NCI-H146 (cell line): Measurements from ENCODE around the gene JADE3.
"Not testable (repeated sequence)": the region's sequence is repeated elsewhere in the genome, so short reads cannot be mapped to it uniquely, and the experiment has no call there.

Experiments used
- DNase-seq: peaks from one replicate; lab custom pipeline; 2025; lab: John Stamatoyannopoulos, UW

JADE3 gene

GRCh38 chrX:46935295-46935694, 23.1 kb downstream of the JADE3 start:
- no peak for DNase-seq

DNA sequence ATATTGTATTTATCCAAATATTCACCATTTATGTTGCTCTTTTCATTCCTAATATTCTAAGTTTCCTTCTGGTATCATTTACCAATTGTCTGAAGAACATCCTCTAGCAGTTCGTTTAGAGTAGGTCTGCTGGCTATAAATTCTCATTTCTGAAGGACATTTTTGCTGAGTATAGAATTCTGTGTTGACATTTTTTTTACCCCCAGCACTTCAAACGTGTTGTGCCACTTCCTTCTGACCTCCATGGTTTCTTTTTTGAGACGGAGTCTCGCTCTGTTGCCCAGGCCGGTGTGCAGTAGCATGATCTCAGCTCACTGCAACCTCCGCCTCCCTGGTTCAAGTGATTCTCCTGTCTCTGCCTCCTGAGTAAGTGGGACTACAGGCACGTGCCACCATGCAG, 26.4 kb downstream of the JADE3 start:
- no peak for DNase-seq

- no peak for DNase-seq
Observed at GRCh38 chrX:46941341-46941740, 29.1 kb downstream of the JADE3 start.

GRCh38 chrX:46953137-46953527, 40.9 kb downstream of the JADE3 start:
- no peak for DNase-seq

GRCh38 chrX:46953597-46953996, 41.4 kb downstream of the JADE3 start:
- DNase-seq = no peak

GRCh38 chrX:46954716-46955115, 42.5 kb downstream of the JADE3 start:
- no peak for DNase-seq

DNA sequence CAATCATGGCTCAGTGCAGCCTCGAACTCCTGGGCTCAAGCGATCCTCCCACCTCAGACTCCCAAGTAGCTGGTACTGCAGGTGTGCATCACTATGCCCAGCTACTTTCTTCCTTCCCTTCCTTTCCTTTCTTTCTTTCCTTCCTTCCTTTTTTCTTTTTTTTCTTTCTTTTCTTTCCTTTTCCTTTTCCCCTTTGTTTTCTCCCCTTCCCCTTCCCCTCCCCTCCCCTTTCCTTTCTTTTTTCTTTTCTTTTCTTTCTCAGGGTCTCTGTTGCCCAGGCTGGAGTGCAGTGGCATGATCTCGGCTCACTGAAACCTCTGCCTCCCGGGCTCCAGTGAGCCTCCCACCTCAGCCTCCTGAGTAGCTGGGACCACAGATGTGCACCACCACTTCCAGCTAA, 44.4 kb downstream of the JADE3 start:
- DNase-seq = not testable (repeated sequence)

GRCh38 chrX:46957297-46957696, 45.1 kb downstream of the JADE3 start:
- DNase-seq = no peak

DNA sequence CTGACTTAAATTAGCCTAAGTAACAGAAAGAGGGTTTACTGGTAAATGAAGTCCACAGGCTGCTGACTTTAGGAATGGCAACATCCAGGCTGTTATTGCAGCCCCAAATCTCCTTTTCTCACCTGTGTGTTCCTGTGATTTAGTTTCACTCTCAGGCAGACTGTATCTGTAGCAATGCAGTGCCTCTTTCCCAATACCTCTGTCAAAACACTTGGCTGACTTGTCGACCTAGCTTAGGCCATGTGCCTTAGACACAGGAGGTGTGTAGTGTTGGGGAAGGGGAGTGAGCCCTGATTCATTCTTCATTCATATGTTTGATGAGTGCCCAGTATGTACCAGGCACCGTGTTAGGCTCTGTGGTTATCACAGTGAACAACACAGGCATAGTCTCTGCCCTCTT, 46.9 kb downstream of the JADE3 start:
- no peak for DNase-seq

DNA sequence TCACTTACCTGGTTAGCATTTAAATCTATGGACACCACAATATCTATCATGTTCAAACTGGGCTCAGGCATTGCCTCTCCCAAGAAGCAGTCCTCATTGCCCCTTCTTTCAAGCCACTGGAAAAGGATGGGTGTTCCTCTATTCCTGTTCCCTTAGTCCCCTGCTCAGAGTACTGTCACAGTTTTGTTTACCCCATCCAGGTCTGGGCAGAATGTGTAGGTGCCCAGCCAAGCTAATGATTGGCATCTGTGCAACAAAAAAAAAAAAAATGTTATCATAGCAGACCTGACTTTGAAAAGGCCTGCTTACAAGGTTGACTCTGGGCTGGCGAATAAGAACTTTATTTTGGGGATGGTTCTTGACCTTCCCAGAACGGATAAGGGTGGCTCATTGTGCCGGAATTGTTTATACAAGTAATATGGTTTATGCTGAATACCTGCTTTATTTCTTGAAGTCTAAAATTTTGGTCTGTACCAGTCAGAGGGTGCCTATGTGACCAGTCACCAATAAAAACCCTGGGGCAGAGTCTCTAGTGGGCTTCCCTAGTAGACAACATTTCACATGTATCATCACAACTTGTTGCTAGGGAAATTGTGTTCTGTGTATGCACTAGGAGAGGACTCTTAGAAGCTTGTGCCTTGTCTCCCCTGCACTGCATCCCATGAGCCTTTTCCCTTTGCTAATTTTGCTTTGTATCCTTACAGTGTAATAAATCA, 47.9 kb downstream of the JADE3 start:
- no peak for DNase-seq

DNA sequence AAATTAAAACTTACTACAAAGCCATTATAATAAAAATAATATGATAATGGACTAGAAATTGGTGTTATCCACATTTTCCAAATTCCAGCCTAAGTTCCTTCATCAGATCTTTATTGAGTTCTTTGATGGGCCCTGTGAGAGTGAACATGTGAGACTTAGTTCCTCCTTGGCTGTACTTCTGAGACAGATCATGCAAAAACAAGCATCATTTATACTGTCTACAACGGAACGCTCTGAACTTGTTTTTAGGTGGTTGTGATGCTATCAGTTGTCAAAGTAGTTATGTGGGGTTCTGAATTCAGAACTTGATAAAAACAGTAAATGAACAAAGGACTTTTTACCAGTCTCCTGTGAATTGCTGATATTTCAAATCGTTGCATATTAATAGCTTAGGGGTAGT, 48.9 kb downstream of the JADE3 start:
- no peak for DNase-seq

DNA sequence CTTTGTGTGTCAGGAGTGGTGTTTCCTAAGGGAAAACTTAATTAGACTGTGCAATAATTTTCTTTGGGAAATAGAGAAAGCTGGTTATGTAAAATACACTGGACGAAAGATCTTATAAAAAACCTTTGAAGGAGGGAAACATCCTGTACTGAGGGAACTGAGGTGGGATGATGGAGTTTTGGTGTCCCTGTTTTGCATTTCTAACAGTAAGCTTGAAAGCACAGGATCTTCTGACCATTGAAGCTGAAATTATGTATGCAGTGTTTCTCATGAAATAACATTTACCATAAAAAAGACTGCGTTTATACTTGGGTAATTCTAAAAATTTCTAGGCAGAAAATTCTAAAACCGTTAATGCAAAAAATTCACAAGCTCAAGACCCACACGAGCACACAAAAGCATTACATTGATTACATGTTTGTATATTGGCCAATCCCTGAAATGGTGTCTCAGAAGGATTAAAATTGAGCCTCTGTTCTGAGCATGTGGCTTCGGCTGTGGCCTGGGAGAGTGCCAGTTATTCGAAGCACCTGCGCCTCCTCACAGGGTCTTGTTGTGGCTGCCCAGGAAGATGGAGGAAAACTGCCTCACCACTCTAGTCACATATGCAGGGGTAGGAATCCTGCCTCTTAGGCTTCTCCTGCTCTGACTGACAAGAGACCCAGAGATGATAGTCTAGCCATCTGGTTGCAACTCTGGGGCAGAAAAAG, 49.5 kb downstream of the JADE3 start:
- DNase-seq = no peak

- DNase-seq = no peak
Observed at GRCh38 chrX:46965125-46965758, 53.0 kb downstream of the JADE3 start.

- no peak for DNase-seq
Observed at GRCh38 chrX:46967547-46967946, 55.3 kb downstream of the JADE3 start.

- DNase-seq = not testable (repeated sequence)
Observed at GRCh38 chrX:46977046-46977445, 64.8 kb downstream of the JADE3 start.

DNA sequence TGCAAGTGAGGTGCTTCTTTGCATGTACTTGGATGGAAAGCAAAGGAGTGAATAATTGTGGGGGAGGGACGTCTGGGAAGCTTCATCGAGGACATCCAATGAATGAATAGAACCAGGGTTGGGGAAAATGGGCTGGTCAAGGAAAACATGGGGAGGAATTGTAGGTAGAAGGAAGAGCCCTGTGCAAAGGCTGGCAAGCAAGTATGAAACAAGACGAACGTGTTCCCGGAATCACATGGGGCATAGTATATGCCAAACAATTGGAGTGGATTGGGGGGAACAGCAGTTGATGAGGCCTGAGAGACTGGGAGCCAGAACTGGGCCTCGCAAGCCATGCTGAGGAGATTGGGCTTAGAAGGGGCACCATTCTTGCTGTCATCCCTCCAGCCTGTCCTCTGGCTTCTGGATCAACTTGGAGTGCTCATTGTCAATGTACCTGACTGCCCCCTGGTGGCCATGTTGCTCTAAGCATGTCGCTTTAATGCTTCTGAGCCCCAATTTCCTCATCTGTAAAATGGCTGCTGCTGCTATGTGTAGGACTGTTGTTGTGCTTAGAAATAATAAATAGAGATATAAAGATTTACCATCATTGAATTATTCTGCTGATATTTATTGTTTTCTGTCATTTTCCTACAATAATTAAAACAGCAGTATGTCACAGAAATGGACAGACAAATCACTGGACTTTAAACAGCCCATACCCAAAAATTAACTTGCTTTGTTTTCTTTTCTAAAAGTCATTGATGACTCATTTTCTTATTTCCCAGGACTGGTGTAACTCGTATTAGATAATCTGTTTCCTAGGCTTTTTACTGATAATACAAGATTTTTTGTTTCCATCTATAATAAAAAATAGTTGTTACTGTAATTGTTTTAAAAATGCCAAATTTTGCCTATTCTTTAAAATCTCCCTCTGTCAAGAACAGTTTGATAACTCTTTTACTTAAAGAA, 66.4 kb downstream of the JADE3 start:
- DNase-seq = peak; percentile 70

DNA sequence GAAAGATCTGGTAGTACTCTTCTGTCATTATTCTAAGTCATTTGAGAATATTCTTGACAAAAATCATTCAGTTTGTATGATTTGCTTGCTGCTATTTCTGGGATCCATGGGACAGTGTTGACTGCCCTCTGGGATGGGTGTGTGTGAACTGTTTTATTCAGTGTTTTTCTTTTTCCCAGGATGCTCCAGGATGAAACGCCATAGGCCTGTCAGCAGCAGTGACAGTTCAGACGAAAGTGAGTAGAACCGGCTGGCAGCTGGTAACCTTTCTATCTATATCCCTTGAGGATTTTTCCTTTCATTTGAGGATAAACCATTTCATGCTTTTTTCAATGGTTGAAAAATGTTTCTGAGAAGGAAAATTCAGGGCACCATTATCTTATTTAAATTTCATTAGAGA, 72.5 kb downstream of the JADE3 start:
- DNase-seq = no peak

DNA sequence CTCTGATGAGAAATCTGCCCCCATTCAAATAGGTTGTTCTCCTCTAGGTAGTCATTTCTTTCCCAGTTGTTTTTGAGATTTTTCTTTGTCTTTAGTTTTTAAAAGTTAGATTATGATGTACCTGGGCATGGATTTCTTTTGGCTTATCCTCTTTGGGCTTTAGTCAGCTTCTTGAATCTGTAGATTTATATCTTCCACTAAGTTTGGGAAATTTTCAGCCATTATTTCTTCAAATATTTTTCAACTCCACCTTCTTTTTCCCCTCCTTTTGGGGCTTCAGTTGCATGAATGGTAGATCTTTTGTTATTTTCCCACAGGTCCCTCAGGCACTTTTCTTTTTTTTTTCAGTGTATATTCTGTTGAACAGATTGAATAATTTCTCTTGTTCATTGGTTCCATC, 77.3 kb downstream of the JADE3 start:
- DNase-seq = no peak

GRCh38 chrX:46991664-46992063, 79.4 kb downstream of the JADE3 start:
- no peak for DNase-seq

GRCh38 chrX:46992070-46992469, 79.8 kb downstream of the JADE3 start:
- DNase-seq = no peak

GRCh38 chrX:46994096-46994495, 81.9 kb downstream of the JADE3 start:
- no peak for DNase-seq

DNA sequence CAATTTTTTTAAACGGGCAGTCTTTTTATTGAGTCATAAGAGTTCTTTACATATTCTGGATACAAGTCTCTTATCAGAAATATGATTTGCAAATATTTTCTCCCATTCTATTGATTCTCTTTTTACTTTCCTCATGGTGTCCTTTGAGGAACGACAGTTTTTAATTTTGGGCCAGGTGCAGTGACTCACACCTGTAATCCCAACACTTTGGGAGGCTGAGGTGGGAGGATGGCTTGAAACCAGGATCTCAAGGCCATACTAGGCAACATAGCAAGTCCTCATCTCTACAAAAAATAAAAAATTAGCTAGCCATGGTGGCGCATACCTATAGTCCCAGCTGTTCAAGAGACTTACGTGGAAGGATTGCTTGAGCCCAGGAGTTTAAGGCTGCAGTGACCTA, 99.9 kb downstream of the JADE3 start:
- DNase-seq = no peak
